ENCODE results near the gene IQGAP1.
"Not testable (repeated sequence)": the region's sequence is repeated elsewhere in the genome, so short reads cannot be mapped to it uniquely, and the experiment has no call there.

Gene IQGAP1

GRCh38 chr15:90489514-90489913 is 101.5 kb downstream of the IQGAP1 start:
- DNase-seq: no peak

GRCh38 chr15:90489944-90490343 is 101.9 kb downstream of the IQGAP1 start:
- DNase-seq: no peak

GRCh38 chr15:90493647-90494046 is 105.6 kb downstream of the IQGAP1 start:
- no peak for DNase-seq

GRCh38 chr15:90495067-90495466 is 107.0 kb downstream of the IQGAP1 start:
- no peak for DNase-seq

- DNase-seq: no peak
Measured at GRCh38 chr15:90496791-90497190, 108.7 kb downstream of the IQGAP1 start.

GRCh38 chr15:90497376-90497775 is 109.3 kb downstream of the IQGAP1 start:
- peak in 1 of 2 experiments; percentile 7 for DNase-seq

GRCh38 chr15:90497912-90498311 is 109.9 kb downstream of the IQGAP1 start:
- DNase-seq: no peak

- no peak for DNase-seq
Measured at GRCh38 chr15:90500171-90500570, 112.1 kb downstream of the IQGAP1 start.

- no peak for DNase-seq
Measured at GRCh38 chr15:90501898-90502297, 113.9 kb downstream of the IQGAP1 start.

- DNase-seq: not testable (repeated sequence)
Measured at GRCh38 chr15:90510781-90511180, 122.7 kb downstream of the IQGAP1 start.

- not testable (repeated sequence) for DNase-seq
Measured at GRCh38 chr15:90511211-90511618, 123.2 kb downstream of the IQGAP1 start.

GRCh38 chr15:90512276-90512675 is 124.2 kb downstream of the IQGAP1 start:
- peak; percentile 41 to 55 for DNase-seq

GRCh38 chr15:90512981-90513380 is 124.9 kb downstream of the IQGAP1 start:
- peak in 1 of 2 experiments; percentile 8 for DNase-seq

GRCh38 chr15:90513448-90513847 is 125.4 kb downstream of the IQGAP1 start:
- DNase-seq: no peak

GRCh38 chr15:90513893-90514292 is 125.9 kb downstream of the IQGAP1 start:
- DNase-seq: not testable (repeated sequence)

GRCh38 chr15:90519688-90520087 is 131.6 kb downstream of the IQGAP1 start:
- DNase-seq: no peak

GRCh38 chr15:90520365-90520764 is 132.3 kb downstream of the IQGAP1 start:
- no peak for DNase-seq

- DNase-seq: no peak
Measured at GRCh38 chr15:90523373-90523772, 135.3 kb downstream of the IQGAP1 start.

GRCh38 chr15:90524018-90524803 is 136.2 kb downstream of the IQGAP1 start:
- not testable (repeated sequence) for DNase-seq

GRCh38 chr15:90529011-90529370 is 140.9 kb downstream of the IQGAP1 start:
- no peak for DNase-seq

GRCh38 chr15:90529371-90530249 is 141.6 kb downstream of the IQGAP1 start, which contains the start of gene CRTC3:
TSS of gene CRTC3 (plus strand) at chr15:90529923. CDS start at chr15:90530072, 149 bp downstream.
- peak; percentile 51 to 54 for DNase-seq

- peak; percentile 26 to 34 for DNase-seq
Measured at GRCh38 chr15:90530250-90531051, 142.4 kb downstream of the IQGAP1 start.

- no peak for DNase-seq
Measured at GRCh38 chr15:90531147-90531546, 143.1 kb downstream of the IQGAP1 start.

Data from Kasumi-1 (cell line).